ENCODE measurements around the gene INTS4.
"Not testable (repeated sequence)": the region's sequence is repeated elsewhere in the genome, so short reads cannot be mapped to it uniquely, and the experiment has no call there.

INTS4 gene

GRCh38 chr11:77994434-77995362, at the start of gene INTS4:
INTS4 (minus strand) TSS chr11:77994668; CDS start chr11:77994643, 25 bp downstream.
- peak; percentile 92 to 93 for DNase-seq (ENCODE audit: low read depth in 2 of 2)

- DNase-seq (ENCODE audit: low read depth in 2 of 2): no peak
Observed at GRCh38 chr11:78041843-78042440, 47.5 kb upstream of the INTS4 start.

- DNase-seq (ENCODE audit: low read depth in 2 of 2): not testable (repeated sequence)
Observed at GRCh38 chr11:78041380-78041719, 46.9 kb upstream of the INTS4 start.

- no peak for DNase-seq (ENCODE audit: low read depth in 2 of 2)
Observed at GRCh38 chr11:78040691-78041379, 46.4 kb upstream of the INTS4 start.

- no peak for DNase-seq (ENCODE audit: low read depth in 2 of 2)
Observed at GRCh38 chr11:78039919-78040671, 45.6 kb upstream of the INTS4 start.

- no peak for DNase-seq (ENCODE audit: low read depth in 2 of 2)
Observed at GRCh38 chr11:78039391-78039918, 45.0 kb upstream of the INTS4 start.

- DNase-seq (ENCODE audit: low read depth in 2 of 2): no peak
Observed at GRCh38 chr11:78038697-78039313, 44.3 kb upstream of the INTS4 start.

GRCh38 chr11:78037825-78038620, 43.6 kb upstream of the INTS4 start:
- no peak for DNase-seq (ENCODE audit: low read depth in 2 of 2)

- no peak for DNase-seq (ENCODE audit: low read depth in 2 of 2)
Observed at GRCh38 chr11:78037056-78037455, 42.6 kb upstream of the INTS4 start.

GRCh38 chr11:78036313-78036712, 41.8 kb upstream of the INTS4 start:
- no peak for DNase-seq (ENCODE audit: low read depth in 2 of 2)

GRCh38 chr11:78034623-78035022, 40.2 kb upstream of the INTS4 start:
- DNase-seq (ENCODE audit: low read depth in 2 of 2): no peak

GRCh38 chr11:78033040-78033439, 38.6 kb upstream of the INTS4 start:
- DNase-seq (ENCODE audit: low read depth in 2 of 2): no peak

- no peak for DNase-seq (ENCODE audit: low read depth in 2 of 2)
Observed at GRCh38 chr11:78032090-78032489, 37.6 kb upstream of the INTS4 start.

GRCh38 chr11:78031629-78032028, 37.2 kb upstream of the INTS4 start:
- DNase-seq (ENCODE audit: low read depth in 2 of 2): no peak

- DNase-seq (ENCODE audit: low read depth in 2 of 2): no peak
Observed at GRCh38 chr11:78030429-78031325, 36.2 kb upstream of the INTS4 start.

GRCh38 chr11:78028423-78028822, 34.0 kb upstream of the INTS4 start:
- DNase-seq (ENCODE audit: low read depth in 2 of 2): not testable (repeated sequence)

- no peak for DNase-seq (ENCODE audit: low read depth in 2 of 2)
Observed at GRCh38 chr11:78027759-78028158, 33.3 kb upstream of the INTS4 start.

GRCh38 chr11:78025378-78025777, 30.9 kb upstream of the INTS4 start:
- no peak for DNase-seq (ENCODE audit: low read depth in 2 of 2)

- DNase-seq (ENCODE audit: low read depth in 2 of 2): no peak
Observed at GRCh38 chr11:78023426-78023825, 29.0 kb upstream of the INTS4 start.

All from activated CD4-positive, alpha-beta T cell treated with anti-CD3 and anti-CD28 coated beads for 24 hours (primary cell).